PC-9 (cell line): Measurements from ENCODE around the gene EGF. TPM values are rescaled to one million over a fixed set of nuclear protein-coding genes. Genes with fewer than 3 reads are reported as not detected.

Experiments used
- BruUV-seq: library from RNA; stranded (reverse); fragments of 400-500 nt; replicated peaks from 2 replicates; lab custom pipeline; 2021; lab: Mats Ljungman, UMichigan
- CTCF ChIA-PET: fragments of 300-600 bp; sonication (Branson Sonifier 250); formaldehyde crosslinking; loops from one replicate; lab custom pipeline; 2022; ENCODE audit warnings: antibody characterized with exemption; lab: Charles Lee
- POLR2A ChIA-PET: fragments of 300-600 bp; sonication (Branson Sonifier 250); formaldehyde crosslinking; loops from one replicate; lab custom pipeline; 2022; ENCODE audit warnings: antibody characterized with exemption; ENCODE audit not compliant: unreplicated experiment; lab: Charles Lee
- DNase-seq, 2 experiments: peaks; one replicate each; pipeline versions ENCODE4 v3.0.0 to v3.0.0-alpha.2; 2015 to 2022; ENCODE audit warnings: mixed read lengths in 1 of 2
- H2AFZ ChIP-seq: fragments of 200-600 bp; sonication (generic); 2 replicates; pipeline ENCODE4 v1.8.1; 2017; ENCODE audit warnings: antibody characterized with exemption
- H3F3A ChIP-seq: fragments of 200-600 bp; sonication (generic); 2 replicates; pipeline ENCODE4 v1.8.1; 2017; ENCODE audit warnings: antibody characterized with exemption, mild to moderate bottlenecking, low read depth; ENCODE audit not compliant: insufficient read depth
- H3K27ac ChIP-seq: fragments of 200-600 bp; sonication (generic); 2 replicates; pipeline ENCODE4 v1.6.1; 2016; ENCODE audit warnings: mixed run types
- H3K27me3 ChIP-seq: fragments of 200-600 bp; sonication (generic); 2 replicates; pipeline ENCODE4 v1.6.1; 2016; ENCODE audit warnings: low read depth, mixed run types; ENCODE audit not compliant: insufficient read depth
- H3K36me3 ChIP-seq: fragments of 200-600 bp; sonication (generic); 2 replicates; pipeline ENCODE4 v1.6.1; 2016; ENCODE audit warnings: low read depth, mixed run types
- H3K4me1 ChIP-seq: fragments of 200-600 bp; sonication (generic); replicated peaks from 2 replicates; pipeline ENCODE4 v1.6.1; 2016; ENCODE audit warnings: mixed run types; ENCODE audit not compliant: insufficient read depth
- H3K4me2 ChIP-seq: fragments of 200-600 bp; sonication (generic); 2 replicates; pipeline ENCODE4 v1.6.1; 2017; ENCODE audit warnings: mixed run types
- H3K4me3 ChIP-seq: fragments of 200-600 bp; sonication (generic); 2 replicates; pipeline ENCODE4 v1.6.1; 2016; ENCODE audit warnings: mixed run types
- H3K79me2 ChIP-seq: fragments of 200-600 bp; sonication (generic); 2 replicates; pipeline ENCODE4 v1.6.1; 2017; ENCODE audit warnings: low read depth, mixed run types
- H3K9me2 ChIP-seq: fragments of 200-600 bp; sonication (generic); 2 replicates; pipeline ENCODE4 v1.8.1; 2017; ENCODE audit warnings: mild to moderate bottlenecking; ENCODE audit not compliant: insufficient read depth
- H3K9me3 ChIP-seq: fragments of 200-600 bp; sonication (generic); 2 replicates; pipeline ENCODE4 v1.8.1; 2016; ENCODE audit warnings: low read depth; ENCODE audit not compliant: insufficient read depth
- H4K20me1 ChIP-seq: fragments of 200-600 bp; sonication (generic); 2 replicates; pipeline ENCODE4 v1.8.1; 2017; ENCODE audit not compliant: insufficient read depth
- EZH2 ChIP-seq: fragments of 200-600 bp; sonication (generic); IDR thresholded peaks from 2 replicates; pipeline ENCODE4 v1.8.0; 2017; ENCODE audit warnings: antibody characterized with exemption, low read depth
- intact Hi-C: fragments of 100-400 bp; cut with micrococcal nuclease; formaldehyde crosslinking; loops from one replicate; pipeline ENCODE4 v1.10.0; 2022; ENCODE audit not compliant: unreplicated experiment
- total RNA-seq: library from RNA; stranded (reverse); gene quantifications from 2 replicates; pipeline ENCODE4 v1.2.3, GENCODE V29; 2021
- TF ChIP-seq, protein P1 (sequence below): fragments of 200-600 bp; sonication (generic); conservative IDR thresholded peaks from 2 replicates; pipeline ENCODE4 v1.6.1; 2017; ENCODE audit warnings: mixed run types, antibody characterized with exemption, mild to moderate bottlenecking, moderate library complexity

Gene EGF
- total RNA-seq, 1 experiment from 2014 or later, result 20.4 TPM

DNA sequence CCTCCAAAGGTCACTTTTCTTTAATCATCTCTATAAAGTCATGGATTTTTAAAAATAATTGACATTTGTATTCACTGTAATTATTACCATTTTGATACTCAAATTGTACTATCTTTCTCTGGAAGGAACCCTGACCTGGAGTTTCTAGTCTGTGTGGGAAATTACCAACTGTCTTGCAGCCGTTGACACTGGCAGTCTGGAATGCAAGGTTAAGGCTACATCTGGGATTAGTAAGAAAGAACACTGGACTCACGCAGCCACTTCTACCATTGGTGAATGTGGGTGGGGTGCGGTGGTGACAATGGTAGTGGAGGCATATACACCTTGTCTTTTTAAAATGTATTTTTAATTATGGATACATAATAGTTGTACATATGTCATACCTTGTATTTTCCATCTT lies 40.9 kb downstream of the EGF start:
- Histone ChIP-seq H3F3A (no peaks in the 10 kb centered on the region), H3K4me1 (no peaks in the 10 kb centered on the region), H3K36me3 (no peaks in the 10 kb centered on the region), H3K79me2 (no peaks in the 10 kb centered on the region), H3K27ac (no peak overlapping the region), H3K9me2 (no peaks in the 10 kb centered on the region), H2AFZ (no peak overlapping the region), H3K4me2 (no peak overlapping the region), H3K4me3 (no peak overlapping the region), H3K9me3 (no peaks in the 10 kb centered on the region), H4K20me1 (no peaks in the 10 kb centered on the region), H3K27me3 (no peaks in the 10 kb centered on the region)
- POLR2A ChIA-PET, result no interaction called here
- no TSS peak for BruUV-seq
- no peak for TF ChIP-seq EZH2
- TF ChIP-seq, protein P1, sequence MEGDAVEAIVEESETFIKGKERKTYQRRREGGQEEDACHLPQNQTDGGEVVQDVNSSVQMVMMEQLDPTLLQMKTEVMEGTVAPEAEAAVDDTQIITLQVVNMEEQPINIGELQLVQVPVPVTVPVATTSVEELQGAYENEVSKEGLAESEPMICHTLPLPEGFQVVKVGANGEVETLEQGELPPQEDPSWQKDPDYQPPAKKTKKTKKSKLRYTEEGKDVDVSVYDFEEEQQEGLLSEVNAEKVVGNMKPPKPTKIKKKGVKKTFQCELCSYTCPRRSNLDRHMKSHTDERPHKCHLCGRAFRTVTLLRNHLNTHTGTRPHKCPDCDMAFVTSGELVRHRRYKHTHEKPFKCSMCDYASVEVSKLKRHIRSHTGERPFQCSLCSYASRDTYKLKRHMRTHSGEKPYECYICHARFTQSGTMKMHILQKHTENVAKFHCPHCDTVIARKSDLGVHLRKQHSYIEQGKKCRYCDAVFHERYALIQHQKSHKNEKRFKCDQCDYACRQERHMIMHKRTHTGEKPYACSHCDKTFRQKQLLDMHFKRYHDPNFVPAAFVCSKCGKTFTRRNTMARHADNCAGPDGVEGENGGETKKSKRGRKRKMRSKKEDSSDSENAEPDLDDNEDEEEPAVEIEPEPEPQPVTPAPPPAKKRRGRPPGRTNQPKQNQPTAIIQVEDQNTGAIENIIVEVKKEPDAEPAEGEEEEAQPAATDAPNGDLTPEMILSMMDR, result no peak
- intact Hi-C loops, result no loop called here
- DNase-seq, result no peak
- CTCF ChIA-PET, result no interaction called here

DNA sequence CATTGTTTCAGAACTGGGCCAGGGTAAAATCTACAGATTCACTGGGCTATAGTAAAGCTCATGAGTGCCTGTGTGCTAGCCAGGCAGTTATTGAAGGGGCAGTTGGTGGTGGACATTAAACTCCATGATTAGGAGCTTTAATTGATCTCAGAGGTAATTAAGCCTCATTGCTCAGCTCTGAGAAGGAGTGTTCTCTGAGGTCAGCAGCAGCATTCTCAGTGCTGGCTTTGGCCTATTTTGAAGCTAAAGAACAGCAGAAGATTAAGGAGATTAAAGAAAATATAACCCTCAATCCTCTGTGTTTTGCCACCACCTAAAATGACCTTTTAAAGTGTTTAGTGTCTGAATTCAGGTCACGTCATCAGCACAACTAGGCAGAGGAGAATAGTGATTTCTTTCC lies 42.5 kb downstream of the EGF start:
- Histone ChIP-seq H2AFZ (no peak overlapping the region), H3K4me1 (no peaks in the 10 kb centered on the region), H3K36me3 (no peaks in the 10 kb centered on the region), H3K27me3 (no peaks in the 10 kb centered on the region), H3K27ac (no peak overlapping the region), H4K20me1 (no peaks in the 10 kb centered on the region), H3K79me2 (no peaks in the 10 kb centered on the region), H3K9me3 (no peaks in the 10 kb centered on the region), H3F3A (no peaks in the 10 kb centered on the region), H3K4me2 (no peak overlapping the region), H3K9me2 (no peaks in the 10 kb centered on the region), H3K4me3 (no peak overlapping the region)
- ChIA-PET CTCF (no interaction called here), POLR2A (no interaction called here)
- DNase-seq, result no peak
- intact Hi-C loops, result no loop called here
- BruUV-seq, result no TSS peak
- TF ChIP-seq, protein P1, result no peak
- no peak for TF ChIP-seq EZH2

DNA sequence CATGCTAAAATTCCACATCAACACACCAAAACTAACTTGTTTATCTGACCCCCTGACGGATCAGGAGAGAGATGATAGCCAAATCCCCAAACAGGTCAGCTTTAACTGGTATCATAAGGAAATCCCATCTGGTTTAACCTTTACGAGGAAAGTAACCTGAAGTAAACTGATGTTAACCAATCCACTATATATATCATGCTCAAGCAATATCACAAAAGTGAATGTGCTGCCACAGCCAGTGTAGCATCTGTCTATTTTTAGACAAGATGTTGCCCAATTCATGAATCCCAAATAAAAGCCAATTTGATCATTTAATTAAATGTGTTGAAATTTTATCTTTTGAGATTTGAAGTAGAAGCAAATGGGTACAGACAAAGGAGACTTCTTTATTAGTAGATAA lies 44.5 kb downstream of the EGF start:
- CTCF ChIA-PET, result no interaction called here
- no peaks in the 10 kb centered on the region for H3K79me2 ChIP-seq
- POLR2A ChIA-PET, result no interaction called here

More for the DNA sequence above, 44.5 kb downstream of the EGF start:
- no peaks in the 10 kb centered on the region for H4K20me1 ChIP-seq
- H3K36me3 ChIP-seq, result no peaks in the 10 kb centered on the region
- H3K27ac ChIP-seq, result no peak overlapping the region
- intact Hi-C loops, result no loop called here
- no peaks in the 10 kb centered on the region for H3K27me3 ChIP-seq
- no peak for DNase-seq
- TF ChIP-seq EZH2, result no peak
- TF ChIP-seq, protein P1, result no peak
- H3K4me2 ChIP-seq, result no peak overlapping the region
- no TSS peak for BruUV-seq
- no peaks in the 10 kb centered on the region for H3K9me3 ChIP-seq
- H3F3A ChIP-seq, result no peaks in the 10 kb centered on the region
- H3K4me3 ChIP-seq, result no peak overlapping the region
- no peaks in the 10 kb centered on the region for H3K9me2 ChIP-seq
- no peaks in the 10 kb centered on the region for H3K4me1 ChIP-seq
- H2AFZ ChIP-seq, result no peak overlapping the region
